HG02981 (cell line): Measurements from ENCODE around the gene HYAL3.
A peak's percentile ranks its signal among the peaks of the same experiment; 100 is the strongest.
"Not testable (repeated sequence)": the region's sequence is repeated elsewhere in the genome, so short reads cannot be mapped to it uniquely, and the experiment has no call there.

Source experiments
- ATAC-seq: cut with Tn5 transposase; IDR thresholded peaks from one replicate; pipeline ENCODE4 v1.9.1; 2021; ENCODE audit warnings: mild to moderate bottlenecking, moderate library complexity; ENCODE audit not compliant: unreplicated experiment

HYAL3 gene

GRCh38 chr3:50272911-50273688 is 26.1 kb downstream of the HYAL3 start:
- peak; percentile 72 for ATAC-seq

GRCh38 chr3:50272538-50272910 is 26.7 kb downstream of the HYAL3 start:
- not testable (repeated sequence) for ATAC-seq

- no peak for ATAC-seq
Observed at GRCh38 chr3:50271314-50271936, 27.8 kb downstream of the HYAL3 start.

GRCh38 chr3:50270422-50271224 is 28.6 kb downstream of the HYAL3 start:
- no peak for ATAC-seq

- no peak for ATAC-seq
Observed at GRCh38 chr3:50269977-50270413, 29.2 kb downstream of the HYAL3 start.

- no peak for ATAC-seq
Observed at GRCh38 chr3:50269460-50269859, 29.7 kb downstream of the HYAL3 start.

GRCh38 chr3:50268703-50269451 is 30.3 kb downstream of the HYAL3 start, which contains the start of gene SEMA3B:
Gene SEMA3B, plus strand, starts transcription at chr3:50269147. Its CDS starts 94 bp downstream, at chr3:50269241.
- no peak for ATAC-seq

- ATAC-seq: no peak
Observed at GRCh38 chr3:50268276-50268675, 30.9 kb downstream of the HYAL3 start.

- no peak for ATAC-seq
Observed at GRCh38 chr3:50267280-50267913, 31.8 kb downstream of the HYAL3 start.

- ATAC-seq: no peak
Observed at GRCh38 chr3:50266836-50267235, 32.4 kb downstream of the HYAL3 start.

GRCh38 chr3:50266017-50266416 is 33.2 kb downstream of the HYAL3 start:
- no peak for ATAC-seq

- no peak for ATAC-seq
Observed at GRCh38 chr3:50265571-50265970, 33.6 kb downstream of the HYAL3 start.

- ATAC-seq: no peak
Observed at GRCh38 chr3:50264964-50265485, 34.2 kb downstream of the HYAL3 start.

- no peak for ATAC-seq
Observed at GRCh38 chr3:50264383-50264963, 34.7 kb downstream of the HYAL3 start.

- no peak for ATAC-seq
Observed at GRCh38 chr3:50263478-50264382, 35.5 kb downstream of the HYAL3 start.

GRCh38 chr3:50262778-50263177 is 36.4 kb downstream of the HYAL3 start:
- no peak for ATAC-seq

GRCh38 chr3:50262200-50262599 is 37.0 kb downstream of the HYAL3 start:
- not testable (repeated sequence) for ATAC-seq

GRCh38 chr3:50261505-50261904 is 37.7 kb downstream of the HYAL3 start:
- ATAC-seq: no peak
